Measurements from ENCODE around the gene MYO1G. TPM values are rescaled to one million over a fixed set of nuclear protein-coding genes. Genes with fewer than 3 reads are reported as not detected.

The MYO1G gene
- total and polyA plus RNA-seq, 9 of the 15 experiments (the other 6 are each of a cell fraction or from before 2014, with no cell fraction given): 0.03 to 0.62 (median 0.13) TPM; not detected in 1

DNA sequence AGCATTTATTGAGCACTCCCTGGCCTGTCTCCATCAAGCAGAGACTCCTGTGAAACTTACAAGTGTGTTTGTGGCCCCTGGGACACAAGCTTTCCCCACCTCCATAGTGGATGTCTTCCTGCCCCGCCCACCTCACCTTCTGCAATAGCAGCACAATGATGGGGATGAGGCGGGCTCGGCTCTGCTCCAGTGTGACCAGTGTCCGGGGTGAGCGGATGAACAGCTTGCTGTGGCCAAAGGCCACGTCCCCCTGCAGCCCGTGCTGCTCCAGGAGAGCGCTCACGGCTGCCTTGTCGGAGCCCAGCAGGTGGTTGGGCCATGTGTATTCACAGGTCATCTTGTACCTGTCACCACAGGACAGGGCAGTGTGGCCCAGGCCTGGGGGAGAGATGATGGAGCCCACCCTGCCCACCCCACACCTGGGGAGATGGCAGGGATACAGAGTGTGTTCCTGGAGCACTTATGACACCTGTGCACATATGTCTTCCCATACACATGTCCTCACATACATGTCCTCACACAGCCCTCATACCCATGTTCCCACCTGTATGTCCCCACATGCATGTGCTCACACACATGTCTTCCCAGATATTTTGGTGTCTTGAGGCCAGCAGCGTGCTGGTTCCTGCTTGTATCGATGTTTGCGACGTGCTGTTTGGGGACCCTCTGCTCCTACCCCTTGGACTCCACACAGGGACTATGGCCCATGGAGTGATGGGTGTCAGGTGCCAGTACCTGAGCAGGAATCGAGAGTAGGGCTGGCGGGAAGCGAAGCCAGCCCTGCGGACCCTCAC is 12.7 kb downstream of the MYO1G start:
- Histone ChIP-seq H3K9me1 (ENCODE audit: control insufficient read depth, insufficient read depth, low read length) (peaks cover 5% of the 10 kb centered on the region), H3K4me2 (ENCODE audit: insufficient read depth, low read length) (no peak overlapping the region), H3K4me1 (replicated peaks in 1 of 2; ENCODE audit: control insufficient read depth in 2 of 2, insufficient read depth in 2 of 2, low read length in 2 of 2) (peaks cover 0 to 54% of the 10 kb centered on the region in 2 experiments; a peak in 3 of 5 replicates), H3K27ac (ENCODE audit: extremely low read depth, low read depth, low read length) (no peak overlapping the region), H3K9me3 (replicated peaks; ENCODE audit: control insufficient read depth, insufficient read depth, low read depth, low read length) (no peaks in the 10 kb centered on the region), H3K27me3 (ENCODE audit: control insufficient read depth in 2 of 2, insufficient read depth in 2 of 2, low read length in 2 of 2) (no peaks in the 10 kb centered on the region), H3K4me3 (no peak overlapping the region), H3K79me2 (ENCODE audit: control insufficient read depth, insufficient read depth, low read length) (no peaks in the 10 kb centered on the region), H2AFZ (ENCODE audit: low read depth, low read length) (no peak overlapping the region), H3K36me3 (ENCODE audit: control insufficient read depth, insufficient read depth, low read length) (no peaks in the 10 kb centered on the region), H3K9ac (ENCODE audit: insufficient read depth in 1 of 2, low read depth in 2 of 2, low read length in 2 of 2) (0 out of 4 replicates have a peak overlapping the region, but pooled peaks of 1 of the 2 experiments have one; percentile 17), H4K20me1 (replicated peaks; ENCODE audit: control insufficient read depth, insufficient read depth, low read length) (no peaks in the 10 kb centered on the region)
- DNase-seq (ENCODE audit: extremely low read depth in 1 of 4, low spot score in 3 of 4) (no peak), FAIRE-seq (no peak), ATAC-seq (no peak)
- no TSS peak for BruUV-seq (replicated peaks)
- ChIA-PET CTCF (ENCODE audit: low intra/inter-chr PET ratio) (interaction anchor here (0.7 kb wide), 1 partner anchor 168 kb away, joined by 4 read pairs; no protein-coding TSS in a partner anchor), POLR2A (interaction anchor here (0.6 kb wide), 1 partner anchor 10 kb away, joined by 3 read pairs; no protein-coding TSS in a partner anchor)
- 53% methylated on average over 18 of the region's 18 CpGs for WGBS (ENCODE audit: insufficient coverage, low coverage, missing lambda C conversion rate)
- in situ Hi-C loops (cut with MboI) (loop anchor here (5.0 kb wide), 1 partner anchor 171 kb away; no protein-coding TSS in a partner anchor), intact Hi-C loops (cut with micrococcal nuclease) (loop anchor here (5.0 kb wide), 1 partner anchor 379 kb away; no protein-coding TSS in a partner anchor)
- TF ChIP-seq ZNF586 (CRISPR knock-in tag; conservative IDR thresholded peaks at IDR 0.05) (no peak), ZSCAN29 (IDR thresholded peaks at IDR 0.05) (no peak), GATAD2A (IDR thresholded peaks at IDR 0.05) (no peak), ZNF707 (CRISPR knock-in tag; conservative IDR thresholded peaks at IDR 0.05) (no peak), ELF2 (CRISPR knock-in tag; IDR thresholded peaks at IDR 0.05) (no peak), ZNF165 (CRISPR knock-in tag; IDR thresholded peaks at IDR 0.05; ENCODE audit: borderline replicate concordance) (no peak), CREM (IDR thresholded peaks at IDR 0.05; ENCODE audit: low read depth) (no peak), TRIM24 (IDR thresholded peaks at IDR 0.05) (no peak), PTBP1 (IDR thresholded peaks at IDR 0.05; ENCODE audit: low read depth, low read length) (no peak), ZC3H4 (CRISPR knock-in tag; IDR thresholded peaks at IDR 0.05; ENCODE audit: borderline replicate concordance) (no peak), KLF1 (tag; IDR thresholded peaks at IDR 0.05) (no peak), NFRKB (IDR thresholded peaks at IDR 0.05; ENCODE audit: low read depth) (no peak)
- TF ChIP-seq, protein P1, sequence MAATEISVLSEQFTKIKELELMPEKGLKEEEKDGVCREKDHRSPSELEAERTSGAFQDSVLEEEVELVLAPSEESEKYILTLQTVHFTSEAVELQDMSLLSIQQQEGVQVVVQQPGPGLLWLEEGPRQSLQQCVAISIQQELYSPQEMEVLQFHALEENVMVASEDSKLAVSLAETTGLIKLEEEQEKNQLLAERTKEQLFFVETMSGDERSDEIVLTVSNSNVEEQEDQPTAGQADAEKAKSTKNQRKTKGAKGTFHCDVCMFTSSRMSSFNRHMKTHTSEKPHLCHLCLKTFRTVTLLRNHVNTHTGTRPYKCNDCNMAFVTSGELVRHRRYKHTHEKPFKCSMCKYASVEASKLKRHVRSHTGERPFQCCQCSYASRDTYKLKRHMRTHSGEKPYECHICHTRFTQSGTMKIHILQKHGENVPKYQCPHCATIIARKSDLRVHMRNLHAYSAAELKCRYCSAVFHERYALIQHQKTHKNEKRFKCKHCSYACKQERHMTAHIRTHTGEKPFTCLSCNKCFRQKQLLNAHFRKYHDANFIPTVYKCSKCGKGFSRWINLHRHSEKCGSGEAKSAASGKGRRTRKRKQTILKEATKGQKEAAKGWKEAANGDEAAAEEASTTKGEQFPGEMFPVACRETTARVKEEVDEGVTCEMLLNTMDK (IDR thresholded peaks at IDR 0.05; ENCODE audit: borderline replicate concordance, insufficient read depth, low read depth, low read length, poor library complexity, severe bottlenecking): no peak
- TF ChIP-seq, protein P2, sequence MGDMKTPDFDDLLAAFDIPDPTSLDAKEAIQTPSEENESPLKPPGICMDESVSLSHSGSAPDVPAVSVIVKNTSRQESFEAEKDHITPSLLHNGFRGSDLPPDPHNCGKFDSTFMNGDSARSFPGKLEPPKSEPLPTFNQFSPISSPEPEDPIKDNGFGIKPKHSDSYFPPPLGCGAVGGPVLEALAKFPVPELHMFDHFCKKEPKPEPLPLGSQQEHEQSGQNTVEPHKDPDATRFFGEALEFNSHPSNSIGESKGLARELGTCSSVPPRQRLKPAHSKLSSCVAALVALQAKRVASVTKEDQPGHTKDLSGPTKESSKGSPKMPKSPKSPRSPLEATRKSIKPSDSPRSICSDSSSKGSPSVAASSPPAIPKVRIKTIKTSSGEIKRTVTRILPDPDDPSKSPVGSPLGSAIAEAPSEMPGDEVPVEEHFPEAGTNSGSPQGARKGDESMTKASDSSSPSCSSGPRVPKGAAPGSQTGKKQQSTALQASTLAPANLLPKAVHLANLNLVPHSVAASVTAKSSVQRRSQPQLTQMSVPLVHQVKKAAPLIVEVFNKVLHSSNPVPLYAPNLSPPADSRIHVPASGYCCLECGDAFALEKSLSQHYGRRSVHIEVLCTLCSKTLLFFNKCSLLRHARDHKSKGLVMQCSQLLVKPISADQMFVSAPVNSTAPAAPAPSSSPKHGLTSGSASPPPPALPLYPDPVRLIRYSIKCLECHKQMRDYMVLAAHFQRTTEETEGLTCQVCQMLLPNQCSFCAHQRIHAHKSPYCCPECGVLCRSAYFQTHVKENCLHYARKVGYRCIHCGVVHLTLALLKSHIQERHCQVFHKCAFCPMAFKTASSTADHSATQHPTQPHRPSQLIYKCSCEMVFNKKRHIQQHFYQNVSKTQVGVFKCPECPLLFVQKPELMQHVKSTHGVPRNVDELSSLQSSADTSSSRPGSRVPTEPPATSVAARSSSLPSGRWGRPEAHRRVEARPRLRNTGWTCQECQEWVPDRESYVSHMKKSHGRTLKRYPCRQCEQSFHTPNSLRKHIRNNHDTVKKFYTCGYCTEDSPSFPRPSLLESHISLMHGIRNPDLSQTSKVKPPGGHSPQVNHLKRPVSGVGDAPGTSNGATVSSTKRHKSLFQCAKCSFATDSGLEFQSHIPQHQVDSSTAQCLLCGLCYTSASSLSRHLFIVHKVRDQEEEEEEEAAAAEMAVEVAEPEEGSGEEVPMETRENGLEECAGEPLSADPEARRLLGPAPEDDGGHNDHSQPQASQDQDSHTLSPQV (IDR thresholded peaks at IDR 0.05): no peak
- TF ChIP-seq, protein P3, sequence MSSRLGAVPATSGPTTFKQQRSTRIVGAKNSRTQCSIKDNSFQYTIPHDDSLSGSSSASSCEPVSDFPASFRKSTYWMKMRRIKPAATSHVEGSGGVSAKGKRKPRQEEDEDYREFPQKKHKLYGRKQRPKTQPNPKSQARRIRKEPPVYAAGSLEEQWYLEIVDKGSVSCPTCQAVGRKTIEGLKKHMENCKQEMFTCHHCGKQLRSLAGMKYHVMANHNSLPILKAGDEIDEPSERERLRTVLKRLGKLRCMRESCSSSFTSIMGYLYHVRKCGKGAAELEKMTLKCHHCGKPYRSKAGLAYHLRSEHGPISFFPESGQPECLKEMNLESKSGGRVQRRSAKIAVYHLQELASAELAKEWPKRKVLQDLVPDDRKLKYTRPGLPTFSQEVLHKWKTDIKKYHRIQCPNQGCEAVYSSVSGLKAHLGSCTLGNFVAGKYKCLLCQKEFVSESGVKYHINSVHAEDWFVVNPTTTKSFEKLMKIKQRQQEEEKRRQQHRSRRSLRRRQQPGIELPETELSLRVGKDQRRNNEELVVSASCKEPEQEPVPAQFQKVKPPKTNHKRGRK (tag; IDR thresholded peaks at IDR 0.05): no peak
